ENCODE measurements around the gene ANKMY2. TPM values are rescaled to one million over a fixed set of nuclear protein-coding genes. Genes with fewer than 3 reads are reported as not detected.
"Not testable (repeated sequence)": the region's sequence is repeated elsewhere in the genome, so short reads cannot be mapped to it uniquely, and the experiment has no call there.

The ANKMY2 gene
- total RNA-seq, 3 donors from 2014 or later = 5.7 to 7.1 (median 5.7) TPM

DNA sequence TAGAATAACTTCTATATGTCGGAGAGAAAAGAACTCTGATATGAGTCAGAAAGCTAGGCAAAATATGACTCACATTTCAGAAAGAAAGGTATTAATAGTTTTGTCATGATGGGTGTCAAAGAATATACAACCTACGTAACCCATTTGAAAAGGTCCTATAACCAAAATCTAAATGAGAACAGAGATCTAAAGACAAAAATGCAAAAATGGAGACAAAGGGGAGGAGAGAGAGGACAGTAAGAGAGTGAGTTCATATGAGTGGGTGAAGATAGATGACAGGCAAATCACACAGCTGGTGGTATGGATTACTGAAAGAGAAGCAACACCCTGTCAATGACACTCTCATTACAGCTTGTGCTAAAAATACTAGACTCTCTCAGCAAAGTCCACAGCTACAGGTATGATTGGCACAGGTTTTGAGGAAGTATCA lies 25.6 kb downstream of the ANKMY2 start:
- Mint-ChIP-seq H3K9me3 (no peaks in the 10 kb centered on the region), H3K27me3 (ENCODE audit: low read depth) (no peaks in the 10 kb centered on the region), H3K4me3 (no peak overlapping the region), H3K4me1 (ENCODE audit: low read depth) (peaks cover 14% of the 10 kb centered on the region), H3K36me3 (ENCODE audit: insufficient read depth) (peaks cover 42% of the 10 kb centered on the region)
- DNase-seq = no peak
- peak; percentile 98 to 99 for ATAC-seq

DNA sequence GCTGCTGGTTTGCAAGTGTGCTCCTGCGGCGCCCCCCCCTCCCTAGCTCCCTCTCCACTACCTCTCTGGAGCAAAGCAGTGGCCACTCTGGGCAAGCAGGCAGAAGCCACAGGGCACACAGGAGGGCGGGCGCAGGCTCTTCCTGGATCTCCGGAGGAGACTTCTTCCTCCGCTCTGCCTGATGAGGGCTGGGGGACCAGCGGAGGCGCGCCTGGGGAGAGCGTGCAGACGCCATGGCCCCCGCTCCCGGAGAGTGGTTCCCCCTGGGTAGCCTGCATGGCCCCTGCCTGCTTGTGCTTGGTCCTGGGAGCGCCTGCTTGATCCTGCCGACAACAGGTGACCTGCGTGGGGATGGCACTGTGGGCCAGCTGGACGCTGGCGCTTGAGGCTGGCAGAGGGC lies 29.0 kb downstream of the ANKMY2 start:
- no peak for DNase-seq
- Mint-ChIP-seq H3K9me3 (no peaks in the 10 kb centered on the region), H3K4me1 (ENCODE audit: low read depth) (peaks cover 14% of the 10 kb centered on the region), H3K27me3 (ENCODE audit: low read depth) (no peaks in the 10 kb centered on the region), H3K4me3 (no peak overlapping the region), H3K36me3 (ENCODE audit: insufficient read depth) (peaks cover 38% of the 10 kb centered on the region)
- ATAC-seq = no peak

DNA sequence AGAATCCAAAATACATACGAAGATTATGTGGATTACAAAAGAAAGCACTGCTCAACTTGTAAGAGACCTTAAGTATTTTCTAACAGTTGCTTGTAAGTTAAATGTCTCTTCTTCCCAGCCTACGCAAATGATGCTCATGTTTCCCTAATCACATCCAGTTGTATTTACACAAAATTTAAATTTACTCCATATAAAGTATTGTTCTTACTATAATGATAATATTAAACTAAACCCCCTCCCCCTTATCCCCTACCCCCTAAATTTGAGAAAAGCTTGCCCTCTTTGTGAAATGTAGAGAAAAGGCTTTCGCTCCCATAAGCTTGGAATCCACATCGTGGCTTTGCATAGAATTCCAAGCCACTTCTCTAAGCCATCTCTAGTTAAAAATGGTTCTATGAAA lies 29.4 kb downstream of the ANKMY2 start:
- ATAC-seq = no peak
- Mint-ChIP-seq H3K9me3 (no peaks in the 10 kb centered on the region), H3K4me3 (no peak overlapping the region), H3K27me3 (ENCODE audit: low read depth) (no peaks in the 10 kb centered on the region), H3K36me3 (ENCODE audit: insufficient read depth) (peaks cover 36% of the 10 kb centered on the region), H3K4me1 (ENCODE audit: low read depth) (peaks cover 14% of the 10 kb centered on the region)
- no peak for DNase-seq

DNA sequence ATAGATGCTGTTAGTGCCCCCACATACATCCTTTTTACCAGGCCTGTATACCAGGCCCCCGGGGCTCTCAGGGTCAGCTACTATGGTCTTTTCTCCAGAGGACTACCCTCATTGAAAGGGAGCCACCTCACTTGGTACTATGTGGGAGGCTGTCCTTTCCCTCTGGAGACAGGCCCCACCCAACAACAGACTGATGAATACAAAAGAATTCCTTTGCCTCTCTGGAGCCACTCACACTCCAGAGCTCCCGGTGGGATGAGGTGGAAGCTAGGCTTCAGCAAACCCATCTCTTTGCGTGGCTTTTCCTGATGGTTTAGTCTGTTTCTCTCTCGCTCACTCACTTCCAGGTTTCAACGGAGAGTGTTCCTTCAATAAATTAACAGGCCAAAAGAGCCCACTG lies 30.3 kb downstream of the ANKMY2 start:
- no peaks in the 10 kb centered on the region for H3K27me3 Mint-ChIP-seq (ENCODE audit: low read depth)
- DNase-seq (no peak), ATAC-seq (no peak)
- H3K4me1 Mint-ChIP-seq (ENCODE audit: low read depth) = peaks cover 11% of the 10 kb centered on the region
- H3K4me3 Mint-ChIP-seq = no peak overlapping the region
- H3K36me3 Mint-ChIP-seq (ENCODE audit: insufficient read depth) = peaks cover 36% of the 10 kb centered on the region
- no peaks in the 10 kb centered on the region for H3K9me3 Mint-ChIP-seq

DNA sequence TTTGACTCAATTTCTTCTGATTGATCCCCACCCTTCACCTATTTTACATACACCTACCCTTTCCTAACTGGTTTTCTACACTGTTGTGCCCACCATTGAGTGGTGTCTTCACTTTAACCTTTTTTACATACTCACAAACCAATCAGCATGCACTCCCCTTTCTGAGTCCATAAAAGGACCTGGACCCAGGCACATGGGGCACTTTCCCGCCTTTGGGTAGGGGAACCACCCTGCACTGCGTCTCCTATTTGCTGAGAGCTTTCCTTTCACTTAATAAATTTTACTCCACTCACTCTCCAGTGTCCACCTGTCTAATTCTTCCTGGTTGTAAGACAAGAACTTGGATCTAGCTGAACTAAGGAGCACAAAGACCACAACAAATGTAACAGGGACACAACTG lies 33.8 kb downstream of the ANKMY2 start:
- peaks cover 34% of the 10 kb centered on the region for H3K36me3 Mint-ChIP-seq (ENCODE audit: insufficient read depth)
- DNase-seq (no peak), ATAC-seq (no peak)
- H3K27me3 Mint-ChIP-seq (ENCODE audit: low read depth) = no peaks in the 10 kb centered on the region
- no peaks in the 10 kb centered on the region for H3K9me3 Mint-ChIP-seq
- no peak overlapping the region for H3K4me3 Mint-ChIP-seq
- no peaks in the 10 kb centered on the region for H3K4me1 Mint-ChIP-seq (ENCODE audit: low read depth)

DNA sequence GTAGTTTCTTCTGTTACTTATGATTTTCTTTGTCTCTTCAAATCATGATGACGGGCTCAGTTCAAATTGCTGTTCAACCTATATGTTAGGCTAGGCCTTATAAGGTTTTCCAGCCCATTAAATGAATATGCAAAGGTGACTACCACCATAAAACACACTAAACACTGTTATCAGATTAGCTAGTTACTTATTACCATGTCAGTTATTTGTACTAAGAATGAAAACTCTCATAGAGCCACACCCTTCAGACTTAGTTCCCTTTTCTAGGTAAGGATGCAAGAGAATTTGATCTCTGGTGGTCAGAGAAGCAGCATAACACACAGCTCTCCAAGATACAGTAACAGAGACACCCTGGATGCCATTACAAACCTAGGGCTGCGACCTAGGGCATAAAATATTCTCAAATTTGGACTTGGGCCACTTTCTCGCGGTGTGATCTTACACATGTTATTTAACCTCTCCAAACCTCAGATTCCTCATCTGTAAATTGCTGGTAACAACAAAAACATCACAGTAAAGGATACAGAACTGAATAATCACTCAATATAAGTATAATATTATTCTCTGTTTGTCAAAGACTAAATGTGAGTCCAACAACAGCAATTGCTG lies 35.6 kb downstream of the ANKMY2 start:
- no peak for DNase-seq
- H3K36me3 Mint-ChIP-seq (ENCODE audit: insufficient read depth) = peaks cover 32% of the 10 kb centered on the region
- H3K4me3 Mint-ChIP-seq = no peak overlapping the region
- no peaks in the 10 kb centered on the region for H3K27me3 Mint-ChIP-seq (ENCODE audit: low read depth)
- no peak for ATAC-seq
- no peaks in the 10 kb centered on the region for H3K4me1 Mint-ChIP-seq (ENCODE audit: low read depth)
- H3K9me3 Mint-ChIP-seq = no peaks in the 10 kb centered on the region

DNA sequence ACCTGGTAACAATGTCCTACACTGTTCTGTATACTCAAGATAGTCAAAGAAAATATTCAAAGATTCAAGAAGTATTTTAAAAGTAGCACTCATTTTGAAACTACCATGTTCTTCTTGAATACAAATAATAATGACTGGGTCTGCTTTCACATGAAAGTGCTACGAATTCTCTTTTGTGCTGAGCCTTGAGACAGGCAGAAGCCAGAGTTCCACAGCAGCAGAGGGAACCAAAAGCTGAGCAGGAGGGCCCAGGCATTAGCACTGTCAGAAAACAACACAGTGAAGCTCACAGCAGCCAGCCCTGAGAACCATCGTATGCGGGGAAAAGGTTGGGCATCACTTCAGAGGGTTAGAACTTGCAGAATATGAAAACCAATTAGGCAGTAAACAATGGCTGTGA lies 38.9 kb downstream of the ANKMY2 start:
- ATAC-seq (no peak), DNase-seq (no peak)
- Mint-ChIP-seq H3K27me3 (ENCODE audit: low read depth) (no peaks in the 10 kb centered on the region), H3K4me1 (ENCODE audit: low read depth) (no peaks in the 10 kb centered on the region), H3K4me3 (no peak overlapping the region), H3K9me3 (no peaks in the 10 kb centered on the region), H3K36me3 (ENCODE audit: insufficient read depth) (peaks cover 34% of the 10 kb centered on the region)

DNA sequence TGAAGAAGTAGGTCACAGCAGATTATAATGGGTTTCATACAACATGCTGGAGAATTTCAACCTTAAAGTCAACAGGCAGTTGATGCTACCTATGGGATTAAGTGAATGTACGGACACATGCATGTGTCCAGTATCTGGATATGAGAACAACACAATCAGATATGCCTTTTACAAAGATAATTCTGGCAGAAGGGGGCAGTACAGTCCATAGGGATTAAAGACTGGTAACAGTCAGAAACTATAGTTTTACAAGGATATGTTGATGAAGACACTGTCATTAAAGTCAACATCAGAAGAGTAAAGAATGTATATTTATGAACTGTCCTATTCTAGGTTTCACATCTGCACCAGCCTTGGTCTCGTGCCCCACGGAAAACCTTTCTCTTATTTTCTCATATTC lies 41.5 kb downstream of the ANKMY2 start:
- Mint-ChIP-seq H3K27me3 (ENCODE audit: low read depth) (no peaks in the 10 kb centered on the region), H3K36me3 (ENCODE audit: insufficient read depth) (peaks cover 36% of the 10 kb centered on the region), H3K4me1 (ENCODE audit: low read depth) (no peaks in the 10 kb centered on the region), H3K9me3 (no peaks in the 10 kb centered on the region), H3K4me3 (no peak overlapping the region)
- ATAC-seq (no peak), DNase-seq (no peak)

DNA sequence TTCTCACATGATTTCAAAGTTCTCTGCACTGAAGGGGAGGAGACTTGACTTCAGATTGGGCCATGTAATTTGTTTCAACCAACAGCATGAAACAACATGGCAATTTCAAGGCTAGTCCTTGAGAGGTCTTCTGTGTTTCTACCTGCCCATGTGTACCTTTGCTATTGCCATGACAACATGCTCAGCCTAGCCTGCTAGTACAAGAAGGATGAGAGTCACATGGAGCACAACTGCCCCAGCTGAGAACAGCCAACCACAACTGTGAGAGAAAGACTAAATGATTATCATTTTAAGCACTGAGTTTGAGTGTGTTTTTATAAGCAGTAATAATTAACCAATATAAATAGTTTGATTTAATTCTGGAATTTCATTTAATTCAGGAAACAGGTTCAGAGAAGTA lies 41.9 kb downstream of the ANKMY2 start:
- H3K4me3 Mint-ChIP-seq = no peak overlapping the region
- H3K9me3 Mint-ChIP-seq = no peaks in the 10 kb centered on the region
- ATAC-seq (no peak), DNase-seq (no peak)
- no peaks in the 10 kb centered on the region for H3K27me3 Mint-ChIP-seq (ENCODE audit: low read depth)
- no peaks in the 10 kb centered on the region for H3K4me1 Mint-ChIP-seq (ENCODE audit: low read depth)
- peaks cover 36% of the 10 kb centered on the region for H3K36me3 Mint-ChIP-seq (ENCODE audit: insufficient read depth)

DNA sequence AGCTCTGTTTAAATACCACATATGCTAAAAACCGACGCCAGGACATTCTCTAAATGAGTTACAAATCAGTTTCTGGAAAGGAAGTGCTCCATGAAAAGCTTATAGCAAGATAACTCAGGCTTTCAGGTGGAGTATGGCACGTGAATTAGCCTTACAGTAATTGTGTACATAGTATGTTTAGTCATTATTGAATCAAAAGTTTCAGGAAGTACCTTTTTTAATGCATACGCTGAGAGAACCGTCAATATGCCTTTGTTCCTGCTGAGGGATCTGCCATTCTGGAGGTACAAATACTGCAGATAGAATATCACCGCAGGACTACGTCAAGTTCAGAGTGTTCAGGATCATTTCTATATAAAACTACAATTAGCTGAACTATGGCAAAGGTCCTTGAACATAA lies 45.7 kb downstream of the ANKMY2 start:
- Mint-ChIP-seq H3K4me1 (ENCODE audit: low read depth) (no peaks in the 10 kb centered on the region), H3K36me3 (ENCODE audit: insufficient read depth) (peaks cover 29% of the 10 kb centered on the region), H3K4me3 (no peak overlapping the region), H3K9me3 (no peaks in the 10 kb centered on the region), H3K27me3 (ENCODE audit: low read depth) (no peaks in the 10 kb centered on the region)
- DNase-seq = no peak
- no peak for ATAC-seq

DNA sequence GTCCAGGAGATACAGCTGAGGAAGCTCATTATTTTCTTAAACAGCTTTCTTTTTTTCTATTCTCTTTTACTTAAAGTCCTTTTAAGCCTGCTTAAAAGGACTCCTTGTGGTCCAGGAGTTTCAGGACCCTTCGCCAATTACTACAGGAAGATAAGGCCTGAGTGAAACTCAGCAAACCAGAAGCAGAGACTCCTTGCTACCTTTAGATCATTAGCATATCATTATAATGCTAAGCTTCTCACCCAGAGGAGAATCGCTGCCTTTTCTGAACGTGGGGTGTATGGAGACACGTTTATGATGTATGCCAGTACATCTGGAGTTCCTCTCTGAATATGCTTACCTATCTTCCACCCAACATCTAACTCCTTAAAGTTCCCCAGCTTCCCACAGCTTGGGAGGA lies 47.5 kb downstream of the ANKMY2 start:
- no peak for ATAC-seq
- H3K4me1 Mint-ChIP-seq (ENCODE audit: low read depth) = no peaks in the 10 kb centered on the region
- peaks cover 18% of the 10 kb centered on the region for H3K36me3 Mint-ChIP-seq (ENCODE audit: insufficient read depth)
- no peaks in the 10 kb centered on the region for H3K9me3 Mint-ChIP-seq
- H3K4me3 Mint-ChIP-seq = no peak overlapping the region
- H3K27me3 Mint-ChIP-seq (ENCODE audit: low read depth) = no peaks in the 10 kb centered on the region
- no peak for DNase-seq

DNA sequence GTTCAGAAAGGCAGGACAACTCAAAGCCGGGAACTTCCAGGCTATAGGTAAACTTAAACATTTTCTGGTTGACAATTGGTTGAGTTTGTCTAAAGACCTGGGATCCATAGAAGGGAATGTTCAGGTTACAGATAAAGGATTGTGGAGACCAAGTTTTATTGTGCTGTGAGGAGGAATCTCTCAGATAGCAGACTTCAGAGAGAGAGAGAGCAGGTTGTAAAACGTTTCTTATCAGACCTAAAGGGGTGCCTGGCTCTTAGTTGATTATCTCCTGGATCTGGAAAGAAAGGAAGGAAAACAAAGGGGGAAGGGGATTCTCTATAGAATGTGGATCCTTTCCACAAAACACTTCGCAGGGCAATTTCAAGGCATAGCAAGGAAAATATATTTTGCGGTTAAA lies 50.0 kb downstream of the ANKMY2 start:
- H3K4me1 Mint-ChIP-seq (ENCODE audit: low read depth); H3K9me3 Mint-ChIP-seq; H3K4me3 Mint-ChIP-seq; ATAC-seq; DNase-seq; H3K27me3 Mint-ChIP-seq (ENCODE audit: low read depth); H3K36me3 Mint-ChIP-seq (ENCODE audit: insufficient read depth): not testable (repeated sequence)

DNA sequence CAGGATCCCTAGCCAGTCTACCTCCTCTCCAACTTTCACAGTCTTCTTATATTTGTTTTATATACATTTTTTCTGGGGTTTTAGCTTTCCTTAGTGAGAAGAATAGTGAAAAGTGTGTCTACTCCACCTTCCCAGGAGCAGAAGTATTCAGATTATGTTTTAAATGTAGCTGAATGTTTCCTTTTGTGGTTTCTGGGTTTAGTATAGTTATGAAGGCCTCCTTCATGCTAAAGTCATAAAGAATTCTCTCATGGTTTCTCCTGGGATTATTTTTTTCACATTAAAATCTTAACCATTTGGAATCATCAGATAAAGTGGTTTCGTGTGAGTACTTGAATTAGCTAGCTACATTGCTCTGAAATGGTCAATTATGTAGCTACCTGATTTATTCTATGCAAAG lies 50.9 kb downstream of the ANKMY2 start:
- Mint-ChIP-seq H3K27me3 (ENCODE audit: low read depth) (no peaks in the 10 kb centered on the region), H3K4me3 (no peak overlapping the region), H3K9me3 (no peaks in the 10 kb centered on the region), H3K4me1 (ENCODE audit: low read depth) (no peaks in the 10 kb centered on the region), H3K36me3 (ENCODE audit: insufficient read depth) (peaks cover 3% of the 10 kb centered on the region)
- DNase-seq (no peak), ATAC-seq (no peak)

DNA sequence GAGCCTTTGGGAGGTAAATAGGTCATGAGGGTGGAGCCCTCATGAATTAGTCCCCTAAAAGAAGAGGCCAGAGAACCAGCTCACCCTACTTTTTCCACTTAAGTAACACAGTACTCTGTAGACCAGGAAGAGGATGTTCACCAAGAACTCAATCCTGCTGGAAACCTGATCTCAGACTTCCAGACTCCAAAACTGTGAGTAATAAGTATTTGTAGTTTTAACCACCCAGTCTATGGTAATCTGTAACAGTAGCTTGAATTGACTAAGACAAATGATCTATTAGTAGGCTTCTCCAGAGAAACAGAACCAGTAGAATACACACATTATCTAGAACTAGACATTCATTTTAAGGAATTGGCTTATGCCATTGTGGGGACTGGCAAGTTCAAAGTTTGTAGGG lies 51.5 kb downstream of the ANKMY2 start:
- Mint-ChIP-seq H3K4me1 (ENCODE audit: low read depth) (no peaks in the 10 kb centered on the region), H3K27me3 (ENCODE audit: low read depth) (no peaks in the 10 kb centered on the region), H3K9me3 (no peaks in the 10 kb centered on the region), H3K4me3 (no peak overlapping the region), H3K36me3 (ENCODE audit: insufficient read depth) (peaks cover 3% of the 10 kb centered on the region)
- ATAC-seq (no peak), DNase-seq (no peak)

DNA sequence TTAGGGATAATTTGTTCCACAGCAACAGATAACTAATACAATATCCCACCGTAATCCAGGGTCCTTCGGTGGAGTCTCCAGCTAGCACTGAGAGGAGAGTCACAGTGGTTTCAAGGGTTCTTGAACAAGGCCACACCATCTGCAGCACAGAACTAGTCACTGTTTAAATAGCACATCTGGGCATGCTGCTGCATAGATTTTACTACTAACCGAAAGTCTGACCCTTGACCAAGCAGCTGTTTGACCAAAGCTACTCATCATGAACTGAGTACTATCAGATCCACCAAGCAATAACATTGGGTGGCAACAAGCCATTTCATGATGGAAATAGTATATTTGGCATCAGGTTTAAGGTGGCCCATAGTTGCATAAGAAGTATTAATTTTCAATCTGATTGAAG lies 53.2 kb downstream of the ANKMY2 start:
- Mint-ChIP-seq H3K27me3 (ENCODE audit: low read depth) (no peaks in the 10 kb centered on the region), H3K9me3 (no peaks in the 10 kb centered on the region)

DNA sequence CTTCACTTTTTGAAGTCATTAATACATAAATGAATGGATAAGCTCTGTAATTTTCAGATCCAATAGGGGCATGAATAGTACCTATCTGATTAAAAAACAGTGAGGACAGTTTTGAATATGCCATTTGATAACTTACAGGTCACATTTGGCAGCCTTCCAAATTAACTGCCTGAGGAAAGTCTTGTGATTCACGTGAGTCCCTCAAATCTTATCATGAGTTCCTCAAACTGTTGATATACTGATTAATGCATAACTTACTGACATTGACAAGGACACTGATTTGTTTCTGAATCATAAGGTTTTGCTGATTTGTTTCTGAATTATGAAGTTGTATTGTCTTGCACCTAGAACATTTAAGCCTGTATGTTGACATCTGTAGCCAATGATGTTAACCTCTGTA lies 55.1 kb downstream of the ANKMY2 start:
- Mint-ChIP-seq H3K36me3 (ENCODE audit: insufficient read depth) (no peaks in the 10 kb centered on the region), H3K4me3 (no peak overlapping the region), H3K4me1 (ENCODE audit: low read depth) (no peaks in the 10 kb centered on the region), H3K27me3 (ENCODE audit: low read depth) (peaks cover 5% of the 10 kb centered on the region), H3K9me3 (no peaks in the 10 kb centered on the region)
- DNase-seq (no peak), ATAC-seq (no peak)

More for the DNA sequence above, 53.2 kb downstream of the ANKMY2 start:
- Mint-ChIP-seq H3K4me3 (no peak overlapping the region), H3K36me3 (ENCODE audit: insufficient read depth) (no peaks in the 10 kb centered on the region), H3K4me1 (ENCODE audit: low read depth) (no peaks in the 10 kb centered on the region)
- DNase-seq (no peak), ATAC-seq (no peak)

All from activated T-cell treated with anti-CD3 and anti-CD28 coated beads, Interleukin-2, amount 50 U/mL, for 4 hours (primary cell).